ENCODE results near the gene RALGAPB.

The RALGAPB gene

GRCh38 chr20:38536310-38536709 is 63.7 kb downstream of the RALGAPB start:
- Histone ChIP-seq H3F3A (ENCODE audit: insufficient read depth) (no peaks in the 10 kb centered on the region), H3K9me3 (ENCODE audit: insufficient read depth, low read length) (no peaks in the 10 kb centered on the region), H3K79me2 (ENCODE audit: insufficient read depth, low read length) (no peaks in the 10 kb centered on the region), H3K9ac (ENCODE audit: low read length) (no peak overlapping the region), H2AFZ (ENCODE audit: low read depth, low read length, severe bottlenecking) (no peak overlapping the region), H3K36me3 (ENCODE audit: low read length) (peaks cover 19% of the 10 kb centered on the region; the same call in 1 of the 2 replicates), H3K27me3 (ENCODE audit: low read length) (no peaks in the 10 kb centered on the region), H4K20me1 (ENCODE audit: low read depth, low read length) (no peaks in the 10 kb centered on the region), H3K27ac (ENCODE audit: low read depth, low read length) (no peak overlapping the region), H3K9me2 (replicated peaks; ENCODE audit: insufficient read depth, low read length) (no peaks in the 10 kb centered on the region), H3K4me3 (ENCODE audit: insufficient read depth, low read length, poor library complexity, severe bottlenecking) (no peak overlapping the region), H3K4me2 (ENCODE audit: low read depth, low read length, poor library complexity, severe bottlenecking) (no peak overlapping the region)
- TF ChIP-seq EZH2phosphoT487 (conservative IDR thresholded peaks at IDR 0.05; ENCODE audit: low read length) (no peak), CTCF (IDR thresholded peaks at IDR 0.05; ENCODE audit: insufficient read depth, low read length, poor library complexity, severe bottlenecking) (no peak)

- Histone ChIP-seq H3K4me2 (ENCODE audit: low read depth, low read length, poor library complexity, severe bottlenecking) (no peak overlapping the region), H3K9me3 (ENCODE audit: insufficient read depth, low read length) (no peaks in the 10 kb centered on the region), H3K9me2 (replicated peaks; ENCODE audit: insufficient read depth, low read length) (no peaks in the 10 kb centered on the region), H3K4me3 (ENCODE audit: insufficient read depth, low read length, poor library complexity, severe bottlenecking) (no peak overlapping the region), H3K36me3 (ENCODE audit: low read length) (peaks cover 21% of the 10 kb centered on the region; the same call in 1 of the 2 replicates), H3K27me3 (ENCODE audit: low read length) (no peaks in the 10 kb centered on the region), H3K9ac (ENCODE audit: low read length) (no peak overlapping the region), H2AFZ (ENCODE audit: low read depth, low read length, severe bottlenecking) (no peak overlapping the region), H3F3A (ENCODE audit: insufficient read depth) (no peaks in the 10 kb centered on the region), H3K27ac (ENCODE audit: low read depth, low read length) (no peak overlapping the region), H3K79me2 (ENCODE audit: insufficient read depth, low read length) (no peaks in the 10 kb centered on the region), H4K20me1 (ENCODE audit: low read depth, low read length) (no peaks in the 10 kb centered on the region)
- TF ChIP-seq EZH2phosphoT487 (conservative IDR thresholded peaks at IDR 0.05; ENCODE audit: low read length) (no peak), CTCF (IDR thresholded peaks at IDR 0.05; ENCODE audit: insufficient read depth, low read length, poor library complexity, severe bottlenecking) (no peak)
Observed at GRCh38 chr20:38537176-38537575, 64.5 kb downstream of the RALGAPB start.

- Histone ChIP-seq H3K36me3 (ENCODE audit: low read length) (peaks cover 12% of the 10 kb centered on the region; the same call in 1 of the 2 replicates), H3K27me3 (ENCODE audit: low read length) (no peaks in the 10 kb centered on the region), H3K4me2 (ENCODE audit: low read depth, low read length, poor library complexity, severe bottlenecking) (no peak overlapping the region), H3K9me2 (replicated peaks; ENCODE audit: insufficient read depth, low read length) (no peaks in the 10 kb centered on the region), H3K9me3 (ENCODE audit: insufficient read depth, low read length) (no peaks in the 10 kb centered on the region), H3K4me3 (ENCODE audit: insufficient read depth, low read length, poor library complexity, severe bottlenecking) (no peak overlapping the region), H3K79me2 (ENCODE audit: insufficient read depth, low read length) (no peaks in the 10 kb centered on the region), H3K9ac (ENCODE audit: low read length) (no peak overlapping the region), H3K27ac (ENCODE audit: low read depth, low read length) (no peak overlapping the region), H4K20me1 (ENCODE audit: low read depth, low read length) (no peaks in the 10 kb centered on the region), H2AFZ (ENCODE audit: low read depth, low read length, severe bottlenecking) (no peak overlapping the region), H3F3A (ENCODE audit: insufficient read depth) (no peaks in the 10 kb centered on the region)
- no peak for TF ChIP-seq CTCF (IDR thresholded peaks at IDR 0.05; ENCODE audit: insufficient read depth, low read length, poor library complexity, severe bottlenecking)
- no peak for TF ChIP-seq EZH2phosphoT487 (conservative IDR thresholded peaks at IDR 0.05; ENCODE audit: low read length)
Observed at GRCh38 chr20:38538789-38539188, 66.1 kb downstream of the RALGAPB start.
